CD8-positive, alpha-beta memory T cell (primary cell): Measurements from ENCODE around the gene SLC2A13. TPM values are rescaled to one million over a fixed set of nuclear protein-coding genes. Genes with fewer than 3 reads are reported as not detected.

Source experiments
- CTCF ChIA-PET: fragments of 350-600 bp; sonication (Branson Sonifier 250); formaldehyde crosslinking; loops from one replicate; lab custom pipeline; 2021; ENCODE audit warnings: antibody characterized with exemption; lab: Charles Lee
- POLR2A ChIA-PET: fragments of 350-600 bp; sonication (Branson Sonifier 250); formaldehyde crosslinking; loops from one replicate; lab custom pipeline; 2021; ENCODE audit warnings: antibody characterized with exemption; lab: Charles Lee
- DNase-seq, 5 donors: peaks; one replicate each; pipeline versions ENCODE4 v3.0.0 to v3.0.0-alpha.2; 2020 to 2022; ENCODE audit warnings: mixed read lengths in 1 of 5
- H3K27ac ChIP-seq: one replicate; pipeline ENCODE4 v1.7.0; 2013; ENCODE audit warnings: low read depth, mild to moderate bottlenecking, low read length, moderate library complexity
- H3K27me3 ChIP-seq: 2 replicates; pipeline ENCODE4 v1.7.0; 2013; ENCODE audit warnings: low read length, mild to moderate bottlenecking; ENCODE audit not compliant: insufficient read depth, poor library complexity, severe bottlenecking
- H3K36me3 ChIP-seq: 2 replicates; pipeline ENCODE4 v1.7.0; 2013; ENCODE audit warnings: mild to moderate bottlenecking, low read length, moderate library complexity; ENCODE audit not compliant: insufficient read depth
- H3K4me1 ChIP-seq: 2 replicates; pipeline ENCODE4 v1.7.0; 2013; ENCODE audit warnings: mild to moderate bottlenecking, low read length, moderate library complexity; ENCODE audit not compliant: insufficient read depth
- H3K4me3 ChIP-seq: 2 replicates; pipeline ENCODE4 v1.7.0; 2013; ENCODE audit warnings: mild to moderate bottlenecking, low read length
- H3K9me3 ChIP-seq: 2 replicates; pipeline ENCODE4 v1.7.0; 2013; ENCODE audit warnings: mild to moderate bottlenecking, low read length
- H3K27ac Mint-ChIP-seq, 8 donors: one replicate each; pipeline ENCODE4 v1.8.0; 2020 to 2021; ENCODE audit warnings: mixed read lengths in 8 of 8, mild to moderate bottlenecking in 6 of 8, inconsistent platforms in 3 of 8, moderate library complexity in 3 of 8
- H3K27me3 Mint-ChIP-seq, 2 donors: one replicate each; pipeline ENCODE4 v1.8.0; 2020 to 2021; ENCODE audit warnings: mixed read lengths in 2 of 2, mild to moderate bottlenecking in 1 of 2, moderate library complexity in 1 of 2
- H3K36me3 Mint-ChIP-seq, 3 donors: one replicate each; pipeline ENCODE4 v1.8.0; 2020 to 2021; ENCODE audit warnings: mixed read lengths in 3 of 3, inconsistent platforms in 1 of 3, mild to moderate bottlenecking in 1 of 3
- H3K4me1 Mint-ChIP-seq, 3 donors: one replicate each; pipeline ENCODE4 v1.8.0; 2020 to 2021; ENCODE audit warnings: mixed read lengths in 3 of 3, inconsistent platforms in 1 of 3, mild to moderate bottlenecking in 1 of 3
- H3K4me3 Mint-ChIP-seq, 7 donors: one replicate each; pipeline ENCODE4 v1.8.0; 2020 to 2021; ENCODE audit warnings: mixed read lengths in 7 of 7, mild to moderate bottlenecking in 6 of 7, moderate library complexity in 4 of 7, inconsistent platforms in 2 of 7
- H3K9me3 Mint-ChIP-seq, 5 donors: one replicate each; pipeline ENCODE4 v1.8.0; 2020 to 2022; ENCODE audit warnings: mixed read lengths in 5 of 5, mild to moderate bottlenecking in 3 of 5, moderate library complexity in 2 of 5, inconsistent platforms in 1 of 5
- polyA plus RNA-seq: library from polyadenylated mRNA; unstranded; fragments of 300-500 nt; fragmentation: Illumina TruSeq; gene quantifications from one replicate; pipeline ENCODE4 v1.2.3, GENCODE V29; 2021
- total RNA-seq, 2 experiments: library from RNA; stranded (reverse); gene quantifications; one replicate each; pipeline ENCODE4 v1.2.3, GENCODE V29; 2021

The SLC2A13 gene
- total and polyA plus RNA-seq, 3 experiments from 2014 or later, result 2.1 to 6.5 (median 6.3) TPM

DNA sequence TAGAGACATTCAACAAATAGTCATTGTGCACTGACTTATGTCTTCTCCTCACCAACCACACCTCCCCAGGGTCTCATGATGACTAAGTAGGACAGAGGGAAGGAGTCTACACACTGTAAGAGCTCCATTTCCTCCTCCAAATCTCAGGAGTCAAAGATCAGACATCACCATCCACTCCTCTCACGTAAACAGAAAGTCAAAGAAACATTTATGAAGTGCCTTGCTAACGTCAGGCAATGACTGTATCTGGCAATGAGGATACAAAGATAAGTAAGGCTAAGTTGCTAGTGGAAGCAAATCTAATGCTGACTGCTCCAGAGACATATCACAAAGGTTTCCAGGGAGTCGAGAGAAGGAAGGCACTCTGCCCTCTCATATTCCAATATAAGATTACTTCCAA, 88.9 kb downstream of the SLC2A13 start:
- Histone ChIP-seq H3K4me1 (no peaks in the 10 kb centered on the region), H3K27ac (no peak overlapping the region), H3K9me3 (no peaks in the 10 kb centered on the region), H3K4me3 (no peak overlapping the region), H3K36me3 (no peaks in the 10 kb centered on the region), H3K27me3 (no peaks in the 10 kb centered on the region)
- Mint-ChIP-seq H3K27me3 (no peaks in the 10 kb centered on the region), H3K9me3 (no peaks in the 10 kb centered on the region), H3K36me3 (peaks cover 0 to 3% (median 0%) of the 10 kb centered on the region in 3 donors), H3K4me3 (no peak overlapping the region), H3K27ac (no peak overlapping the region), H3K4me1 (peaks cover 3 to 14% (median 10%) of the 10 kb centered on the region in 3 donors)
- no peak for DNase-seq
- POLR2A ChIA-PET, result no interaction called here
- CTCF ChIA-PET, result interaction anchor here (0.6 to 8.2 kb wide), 2 partner anchors 8 to 90 kb away, joined by 3 to 117 read pairs; partner anchors contain the start of gene SLC2A13

DNA sequence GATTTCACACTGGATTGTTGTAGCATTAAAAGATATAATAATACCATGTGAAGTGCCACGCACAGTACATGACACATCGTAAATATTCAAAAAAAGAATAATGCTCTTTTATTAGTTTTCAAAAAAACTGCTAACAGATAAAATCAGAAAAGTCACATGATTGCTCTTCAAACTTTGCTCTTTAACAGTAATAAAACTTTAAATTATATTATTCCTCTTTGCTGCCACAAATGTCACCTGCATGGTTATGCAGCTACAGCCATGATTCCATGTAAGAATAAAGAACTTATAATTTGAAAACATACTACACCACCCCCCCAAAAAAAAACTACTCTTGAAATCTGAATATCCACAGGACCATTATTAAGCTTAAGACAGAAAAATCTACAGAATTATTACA, 90.0 kb downstream of the SLC2A13 start:
- H3K27ac Mint-ChIP-seq, result no peak overlapping the region
- ChIA-PET POLR2A (no interaction called here), CTCF (interaction anchor here (8.2 kb wide), 1 partner anchor 91 kb away, joined by 117 read pairs; the partner anchor contains the start of gene SLC2A13)
- no peaks in the 10 kb centered on the region for H3K36me3 ChIP-seq
- no peaks in the 10 kb centered on the region for H3K9me3 ChIP-seq
- H3K9me3 Mint-ChIP-seq, result no peaks in the 10 kb centered on the region
- peaks cover 11 to 25% (median 21%) of the 10 kb centered on the region in 3 donors for H3K4me1 Mint-ChIP-seq
- no peaks in the 10 kb centered on the region for H3K27me3 ChIP-seq
- no peaks in the 10 kb centered on the region for H3K27me3 Mint-ChIP-seq
- no peak overlapping the region for H3K4me3 ChIP-seq
- H3K36me3 Mint-ChIP-seq, result peaks cover 0 to 3% (median 0%) of the 10 kb centered on the region in 3 donors
- DNase-seq, result no peak
- H3K27ac ChIP-seq, result no peak overlapping the region
- H3K4me3 Mint-ChIP-seq, result no peak overlapping the region
- peaks cover 4% of the 10 kb centered on the region for H3K4me1 ChIP-seq

DNA sequence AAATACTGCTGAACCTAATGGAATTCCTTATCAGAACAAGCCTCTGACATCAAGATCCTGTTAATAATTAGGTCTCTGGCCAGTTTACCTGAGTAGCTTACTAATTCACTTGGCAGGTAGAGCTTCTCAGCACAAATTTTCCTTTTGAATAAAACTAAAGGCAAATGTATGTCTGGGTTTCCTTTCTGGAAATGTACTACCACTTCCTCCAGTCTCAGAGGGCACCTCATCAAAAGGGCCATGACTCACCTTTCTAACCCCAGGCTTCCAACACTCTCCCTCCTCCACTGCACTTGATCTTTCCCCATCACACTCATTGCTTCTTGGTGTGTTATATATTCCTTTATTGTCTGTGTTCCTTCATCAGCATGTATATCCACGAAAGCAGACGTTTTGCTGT, 90.5 kb downstream of the SLC2A13 start:
- H3K27ac Mint-ChIP-seq, result no peak overlapping the region
- H3K4me3 Mint-ChIP-seq, result no peak overlapping the region
- H3K27me3 Mint-ChIP-seq, result no peaks in the 10 kb centered on the region
- Histone ChIP-seq H3K9me3 (no peaks in the 10 kb centered on the region), H3K4me1 (peaks cover 4% of the 10 kb centered on the region), H3K4me3 (no peak overlapping the region), H3K27me3 (no peaks in the 10 kb centered on the region), H3K36me3 (no peaks in the 10 kb centered on the region), H3K27ac (no peak overlapping the region)
- DNase-seq, result no peak
- ChIA-PET CTCF (interaction anchor here (8.2 kb wide), 1 partner anchor 92 kb away, joined by 117 read pairs; the partner anchor contains the start of gene SLC2A13), POLR2A (no interaction called here)
- no peaks in the 10 kb centered on the region for H3K9me3 Mint-ChIP-seq
- H3K36me3 Mint-ChIP-seq, result peaks cover 0 to 3% (median 0%) of the 10 kb centered on the region in 3 donors
- H3K4me1 Mint-ChIP-seq, result peaks cover 11 to 27% (median 25%) of the 10 kb centered on the region in 3 donors

DNA sequence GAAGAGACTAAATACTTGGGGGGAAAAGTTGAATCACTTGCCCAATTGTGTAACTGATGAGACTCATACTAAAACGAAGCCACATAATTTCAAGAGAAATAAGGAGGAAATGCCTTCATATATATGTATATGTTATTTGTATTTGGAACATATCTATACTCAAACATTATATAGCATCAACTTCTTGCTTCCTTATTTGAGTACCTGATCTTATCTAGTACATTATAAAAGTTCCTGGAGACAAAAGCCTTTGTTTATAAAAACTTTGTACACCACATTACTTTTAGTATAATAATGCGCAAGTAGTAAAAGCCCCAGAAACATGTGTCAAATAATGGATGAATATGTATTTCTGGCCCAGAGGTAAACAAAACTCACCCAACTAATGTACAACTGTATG, 92.0 kb downstream of the SLC2A13 start:
- no peak overlapping the region for H3K27ac Mint-ChIP-seq
- no peak for DNase-seq
- ChIA-PET CTCF (interaction anchor here (8.2 kb wide), 1 partner anchor 93 kb away, joined by 117 read pairs; the partner anchor contains the start of gene SLC2A13), POLR2A (interaction anchor here (0.6 kb wide), 1 partner anchor 23 kb away, joined by 4 read pairs; no protein-coding TSS in a partner anchor)
- Histone ChIP-seq H3K36me3 (no peaks in the 10 kb centered on the region), H3K9me3 (no peaks in the 10 kb centered on the region), H3K4me1 (peaks cover 4% of the 10 kb centered on the region), H3K4me3 (no peak overlapping the region), H3K27me3 (no peaks in the 10 kb centered on the region), H3K27ac (no peak overlapping the region)
- no peak overlapping the region for H3K4me3 Mint-ChIP-seq
- H3K4me1 Mint-ChIP-seq, result peaks cover 11 to 27% (median 25%) of the 10 kb centered on the region in 3 donors
- no peaks in the 10 kb centered on the region for H3K9me3 Mint-ChIP-seq
- no peaks in the 10 kb centered on the region for H3K27me3 Mint-ChIP-seq
- peaks cover 0 to 2% (median 0%) of the 10 kb centered on the region in 3 donors for H3K36me3 Mint-ChIP-seq

DNA sequence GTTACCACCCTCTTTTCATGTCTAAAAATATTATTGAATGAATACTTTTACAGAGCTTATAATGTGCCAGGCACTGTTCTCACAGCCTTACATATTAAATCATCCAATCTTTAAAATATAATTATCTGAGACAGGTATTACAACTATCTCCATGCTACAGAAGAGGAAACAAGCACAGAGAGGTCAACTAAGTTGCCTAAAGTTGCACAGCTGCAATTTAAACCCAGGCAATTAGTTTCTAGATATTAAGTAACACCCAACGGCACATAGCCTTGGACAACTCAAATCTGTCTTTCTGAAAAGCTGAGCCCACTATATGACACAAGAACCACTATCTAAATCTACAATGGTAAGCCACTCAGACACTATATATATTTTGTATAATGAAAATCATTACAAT, 92.6 kb downstream of the SLC2A13 start:
- CTCF ChIA-PET, result interaction anchor here (8.2 kb wide), 1 partner anchor 94 kb away, joined by 117 read pairs; the partner anchor contains the start of gene SLC2A13
- H3K36me3 Mint-ChIP-seq, result no peaks in the 10 kb centered on the region
- no peak overlapping the region for H3K27ac ChIP-seq
- POLR2A ChIA-PET, result interaction anchor here (0.6 kb wide), 1 partner anchor 24 kb away, joined by 4 read pairs; no protein-coding TSS in a partner anchor
- H3K27ac Mint-ChIP-seq, result no peak overlapping the region
- no peaks in the 10 kb centered on the region for H3K27me3 ChIP-seq
- H3K4me1 ChIP-seq, result peaks cover 4% of the 10 kb centered on the region
- H3K36me3 ChIP-seq, result no peaks in the 10 kb centered on the region
- H3K9me3 Mint-ChIP-seq, result no peaks in the 10 kb centered on the region
- no peak overlapping the region for H3K4me3 Mint-ChIP-seq
- H3K27me3 Mint-ChIP-seq, result no peaks in the 10 kb centered on the region
- H3K4me3 ChIP-seq, result no peak overlapping the region
- no peaks in the 10 kb centered on the region for H3K9me3 ChIP-seq
- peaks cover 11 to 27% (median 25%) of the 10 kb centered on the region in 3 donors for H3K4me1 Mint-ChIP-seq
- DNase-seq, result no peak

DNA sequence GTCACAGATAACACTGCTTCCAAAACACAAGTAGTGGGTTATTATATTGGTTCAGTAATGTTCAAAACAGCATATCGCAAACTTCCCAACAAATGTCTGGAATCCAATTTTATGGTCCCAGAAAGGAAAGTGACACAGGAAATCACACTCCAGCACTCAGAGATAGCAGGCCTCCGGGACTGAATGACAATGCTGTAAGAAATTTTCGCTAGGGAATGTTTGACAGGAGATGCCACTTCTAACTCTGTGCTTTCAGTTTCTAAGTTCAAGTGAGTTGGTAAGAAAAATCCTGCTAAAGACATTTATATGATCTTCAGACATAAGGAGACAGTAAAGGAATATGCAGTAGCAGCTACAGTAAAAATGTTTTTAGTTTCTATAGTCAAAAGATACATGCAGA, 93.2 kb downstream of the SLC2A13 start:
- POLR2A ChIA-PET, result no interaction called here

DNA sequence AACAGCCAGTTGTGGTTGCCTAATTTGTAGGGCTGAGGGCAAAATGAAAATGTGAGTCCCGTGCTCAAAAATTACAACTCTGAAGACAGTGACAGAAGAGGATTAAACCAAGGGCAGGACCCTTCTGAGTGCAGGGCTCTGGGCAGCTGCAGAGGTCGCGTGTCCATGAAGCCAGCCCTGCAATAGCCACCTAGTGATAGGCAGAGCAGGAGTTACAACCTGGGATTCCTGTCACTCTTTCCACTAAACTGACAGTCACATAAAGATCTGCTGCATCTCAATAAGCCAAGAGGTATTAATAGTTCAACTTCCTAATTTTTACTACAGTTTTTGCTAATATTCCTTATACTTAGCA, 94.1 kb downstream of the SLC2A13 start:
- Histone ChIP-seq H3K9me3 (no peaks in the 10 kb centered on the region), H3K27me3 (no peaks in the 10 kb centered on the region), H3K4me3 (peak overlapping the region; percentile 27), H3K36me3 (no peaks in the 10 kb centered on the region), H3K27ac (no peak overlapping the region), H3K4me1 (peaks cover 4% of the 10 kb centered on the region)
- ChIA-PET CTCF (interaction anchor here (0.6 to 8.2 kb wide), 19 partner anchors 9 to 694 kb away, joined by 3 to 117 read pairs (median 4); partner anchors contain the start of gene SLC2A13), POLR2A (interaction anchor here (0.6 to 1.2 kb wide), 2 partner anchors 9 to 94 kb away, joined by 5 to 9 read pairs; partner anchors contain the start of gene SLC2A13)
- Mint-ChIP-seq H3K4me1 (peaks cover 11 to 27% (median 25%) of the 10 kb centered on the region in 3 donors), H3K4me3 (peak overlapping the region; percentile 32 to 88 (median 62)), H3K27me3 (no peaks in the 10 kb centered on the region), H3K27ac (peak overlapping the region in 5 of 8 donors; percentile 6 to 91 (median 19)), H3K9me3 (no peaks in the 10 kb centered on the region), H3K36me3 (no peaks in the 10 kb centered on the region)
- DNase-seq, result no peak

More for the DNA sequence above, 93.2 kb downstream of the SLC2A13 start:
- CTCF ChIA-PET, result interaction anchor here (8.2 kb wide), 1 partner anchor 94 kb away, joined by 117 read pairs; the partner anchor contains the start of gene SLC2A13
- no peaks in the 10 kb centered on the region for H3K9me3 Mint-ChIP-seq
- H3K27me3 Mint-ChIP-seq, result no peaks in the 10 kb centered on the region
- Histone ChIP-seq H3K36me3 (no peaks in the 10 kb centered on the region), H3K4me1 (peaks cover 4% of the 10 kb centered on the region), H3K4me3 (no peak overlapping the region), H3K9me3 (no peaks in the 10 kb centered on the region), H3K27me3 (no peaks in the 10 kb centered on the region), H3K27ac (no peak overlapping the region)
- H3K4me3 Mint-ChIP-seq, result no peak overlapping the region
- H3K4me1 Mint-ChIP-seq, result peaks cover 11 to 27% (median 25%) of the 10 kb centered on the region in 3 donors
- no peak for DNase-seq
- H3K27ac Mint-ChIP-seq, result peak overlapping the region in 1 of 8 donors; percentile 33
- no peaks in the 10 kb centered on the region for H3K36me3 Mint-ChIP-seq
